ENCODE measurements around the gene UBR3. TPM values are rescaled to one million over a fixed set of nuclear protein-coding genes. Genes with fewer than 3 reads are reported as not detected.
A peak's percentile ranks its signal among the peaks of the same experiment; 100 is the strongest.

The UBR3 gene
- total RNA-seq, 4 donors from 2014 or later = 40.0 to 147 (median 87.7) TPM

- Histone ChIP-seq H3K9me3 (no peaks in the 10 kb centered on the region), H3K4me1 (peaks cover 0 to 9% of the 10 kb centered on the region in 2 donors), H3K36me3 (no peaks in the 10 kb centered on the region), H3K27me3 (no peaks in the 10 kb centered on the region), H3K4me3 (no peak overlapping the region), H3K27ac (no peak overlapping the region)
- DNase-seq = no peak
- TF ChIP-seq POLR2A (IDR thresholded peaks at IDR 0.05) = no peak
- no peak for TF ChIP-seq CTCF (IDR thresholded peaks at IDR 0.05)
- intact Hi-C loops (cut with DNase I; ENCODE audit: low total_unique reads) = loop anchor here (10.0 kb wide), 1 partner anchor 47 kb away; the partner anchor contains the start of genes METTL5 and UBR3
Observed at GRCh38 chr2:169871994-169872393, 44.7 kb downstream of the UBR3 start.

- no peak for TF ChIP-seq POLR2A (IDR thresholded peaks at IDR 0.05)
- peak in 1 of 4 experiments; percentile 7 for TF ChIP-seq CTCF (IDR thresholded peaks at IDR 0.05)
- H3K27me3 ChIP-seq = no peaks in the 10 kb centered on the region
- no peak for DNase-seq
- intact Hi-C loops (cut with DNase I; ENCODE audit: low total_unique reads) = loop anchor here (10.0 kb wide), 1 partner anchor 53 kb away; the partner anchor contains the start of genes METTL5 and UBR3
- no peak overlapping the region for H3K27ac ChIP-seq
- H3K4me1 ChIP-seq = peaks cover 0 to 3% of the 10 kb centered on the region in 2 donors
- no peaks in the 10 kb centered on the region for H3K9me3 ChIP-seq
- no peak overlapping the region for H3K4me3 ChIP-seq
- no peaks in the 10 kb centered on the region for H3K36me3 ChIP-seq
Observed at GRCh38 chr2:169877398-169877797, 50.1 kb downstream of the UBR3 start.

GRCh38 chr2:169887120-169887519 lies 59.9 kb downstream of the UBR3 start:
- Histone ChIP-seq H3K4me3 (no peak overlapping the region), H3K4me1 (no peaks in the 10 kb centered on the region), H3K9me3 (no peaks in the 10 kb centered on the region), H3K36me3 (no peaks in the 10 kb centered on the region), H3K27ac (no peak overlapping the region), H3K27me3 (no peaks in the 10 kb centered on the region)
- intact Hi-C loops (cut with DNase I; ENCODE audit: low total_unique reads) = no loop called here
- no peak for TF ChIP-seq POLR2A (IDR thresholded peaks at IDR 0.05)
- TF ChIP-seq CTCF (IDR thresholded peaks at IDR 0.05) = no peak
- no peak for DNase-seq

- Histone ChIP-seq H3K9me3 (no peaks in the 10 kb centered on the region), H3K4me3 (no peak overlapping the region), H3K27ac (no peak overlapping the region), H3K4me1 (no peaks in the 10 kb centered on the region), H3K27me3 (no peaks in the 10 kb centered on the region), H3K36me3 (no peaks in the 10 kb centered on the region)
- no peak for DNase-seq
- intact Hi-C loops (cut with DNase I; ENCODE audit: low total_unique reads) = no loop called here
- TF ChIP-seq CTCF (IDR thresholded peaks at IDR 0.05) (no peak), POLR2A (IDR thresholded peaks at IDR 0.05) (no peak)
Observed at GRCh38 chr2:169891593-169892298, 64.5 kb downstream of the UBR3 start.

GRCh38 chr2:169892951-169893350 lies 65.7 kb downstream of the UBR3 start:
- intact Hi-C loops (cut with DNase I; ENCODE audit: low total_unique reads) = no loop called here
- H3K27me3 ChIP-seq = no peaks in the 10 kb centered on the region
- H3K4me3 ChIP-seq = no peak overlapping the region
- H3K36me3 ChIP-seq = no peaks in the 10 kb centered on the region
- H3K27ac ChIP-seq = no peak overlapping the region
- H3K9me3 ChIP-seq = no peaks in the 10 kb centered on the region
- TF ChIP-seq CTCF (IDR thresholded peaks at IDR 0.05) (no peak), POLR2A (IDR thresholded peaks at IDR 0.05) (no peak)
- H3K4me1 ChIP-seq = no peaks in the 10 kb centered on the region
- no peak for DNase-seq
